ENCODE data around the gene FIGNL2. TPM values are rescaled to one million over a fixed set of nuclear protein-coding genes. Genes with fewer than 3 reads are reported as not detected.
"Not testable (repeated sequence)": the region's sequence is repeated elsewhere in the genome, so short reads cannot be mapped to it uniquely, and the experiment has no call there.

FIGNL2 gene
- total RNA-seq, 1 donor from 2014 or later, result 39.7 TPM

DNA sequence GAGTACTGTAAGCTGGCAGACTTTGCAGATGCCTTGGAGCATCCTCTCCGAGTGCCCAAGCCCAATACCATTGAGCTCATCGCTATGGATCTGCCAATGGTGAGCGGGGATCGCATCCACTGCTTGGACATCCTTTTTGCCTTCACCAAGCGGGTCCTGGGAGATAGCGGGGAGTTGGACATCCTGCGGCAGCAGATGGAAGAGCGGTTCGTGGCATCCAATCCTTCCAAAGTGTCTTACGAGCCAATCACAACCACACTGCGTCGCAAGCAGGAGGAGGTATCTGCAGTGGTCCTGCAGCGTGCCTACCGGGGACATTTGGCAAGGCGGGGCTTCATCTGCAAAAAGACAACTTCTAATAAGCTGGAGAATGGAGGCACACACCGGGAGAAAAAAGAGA is 41.6 kb downstream of the FIGNL2 start:
- no peaks in the 10 kb centered on the region for H3K27me3 Mint-ChIP-seq (ENCODE audit: low read depth)
- H3K9me3 Mint-ChIP-seq, result no peaks in the 10 kb centered on the region
- peaks cover 10% of the 10 kb centered on the region for H3K36me3 Mint-ChIP-seq (ENCODE audit: low read depth)

DNA sequence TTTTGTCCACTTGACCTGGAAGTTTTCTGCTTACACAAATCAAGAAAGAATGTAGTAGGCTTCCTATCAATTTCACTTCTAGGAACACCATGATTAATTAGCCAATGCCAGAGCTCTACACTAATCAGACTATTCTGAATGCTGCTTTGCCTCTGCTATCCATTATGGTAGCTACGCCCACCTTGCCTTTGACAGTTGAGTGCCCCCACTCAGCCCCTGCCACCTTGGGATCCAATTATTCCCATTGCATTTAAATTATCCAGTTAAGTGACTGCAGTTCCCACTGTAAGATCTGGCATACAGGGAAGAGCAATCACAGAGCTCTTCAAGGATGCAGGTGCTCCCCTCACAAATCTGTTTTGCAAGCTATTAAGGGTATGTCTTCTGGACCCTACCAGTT is 47.5 kb downstream of the FIGNL2 start:
- no peaks in the 10 kb centered on the region for H3K9me3 Mint-ChIP-seq
- TF ChIP-seq, protein P1, sequence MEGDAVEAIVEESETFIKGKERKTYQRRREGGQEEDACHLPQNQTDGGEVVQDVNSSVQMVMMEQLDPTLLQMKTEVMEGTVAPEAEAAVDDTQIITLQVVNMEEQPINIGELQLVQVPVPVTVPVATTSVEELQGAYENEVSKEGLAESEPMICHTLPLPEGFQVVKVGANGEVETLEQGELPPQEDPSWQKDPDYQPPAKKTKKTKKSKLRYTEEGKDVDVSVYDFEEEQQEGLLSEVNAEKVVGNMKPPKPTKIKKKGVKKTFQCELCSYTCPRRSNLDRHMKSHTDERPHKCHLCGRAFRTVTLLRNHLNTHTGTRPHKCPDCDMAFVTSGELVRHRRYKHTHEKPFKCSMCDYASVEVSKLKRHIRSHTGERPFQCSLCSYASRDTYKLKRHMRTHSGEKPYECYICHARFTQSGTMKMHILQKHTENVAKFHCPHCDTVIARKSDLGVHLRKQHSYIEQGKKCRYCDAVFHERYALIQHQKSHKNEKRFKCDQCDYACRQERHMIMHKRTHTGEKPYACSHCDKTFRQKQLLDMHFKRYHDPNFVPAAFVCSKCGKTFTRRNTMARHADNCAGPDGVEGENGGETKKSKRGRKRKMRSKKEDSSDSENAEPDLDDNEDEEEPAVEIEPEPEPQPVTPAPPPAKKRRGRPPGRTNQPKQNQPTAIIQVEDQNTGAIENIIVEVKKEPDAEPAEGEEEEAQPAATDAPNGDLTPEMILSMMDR (conservative IDR thresholded peaks at IDR 0.05), result no peak
- H3K4me1 Mint-ChIP-seq, result no peaks in the 10 kb centered on the region

More for the DNA sequence above, 41.6 kb downstream of the FIGNL2 start:
- TF ChIP-seq, protein P1 (conservative IDR thresholded peaks at IDR 0.05), result no peak
- peaks cover 5% of the 10 kb centered on the region for H3K4me1 Mint-ChIP-seq
- no peak overlapping the region for H3K4me3 Mint-ChIP-seq
- DNase-seq (ENCODE audit: low read depth, low spot score), result no peak
- no peak overlapping the region for H3K27ac Mint-ChIP-seq (ENCODE audit: unreplicated experiment)

DNA sequence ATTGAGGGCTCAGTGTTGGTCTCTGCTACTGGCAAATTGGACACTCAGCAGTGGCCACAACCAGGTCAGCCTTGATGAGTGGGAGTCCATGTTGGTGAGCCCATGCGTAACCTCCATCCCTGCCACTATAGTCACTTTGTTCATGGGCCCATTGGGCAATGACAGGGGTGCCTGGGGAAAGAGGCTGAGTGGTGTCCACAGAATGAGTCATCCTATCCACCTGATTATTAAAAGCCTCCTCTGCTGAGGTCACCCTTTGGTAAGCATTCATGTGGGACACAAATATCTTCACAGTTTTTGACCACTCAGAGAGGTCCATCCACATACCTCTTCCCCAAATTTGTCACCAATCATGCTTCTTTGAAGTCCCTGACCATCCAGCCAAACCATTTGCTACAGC is 50.0 kb downstream of the FIGNL2 start:
- peaks cover 17% of the 10 kb centered on the region for H3K36me3 Mint-ChIP-seq (ENCODE audit: low read depth)
- H3K4me1 Mint-ChIP-seq, result no peaks in the 10 kb centered on the region
- no peaks in the 10 kb centered on the region for H3K9me3 Mint-ChIP-seq
- DNase-seq (ENCODE audit: low read depth, low spot score), result no peak
- H3K27ac Mint-ChIP-seq (ENCODE audit: unreplicated experiment), result no peak overlapping the region
- TF ChIP-seq, protein P1 (conservative IDR thresholded peaks at IDR 0.05), result no peak
- no peak overlapping the region for H3K4me3 Mint-ChIP-seq
- no peaks in the 10 kb centered on the region for H3K27me3 Mint-ChIP-seq (ENCODE audit: low read depth)

More for the DNA sequence above, 47.5 kb downstream of the FIGNL2 start:
- DNase-seq (ENCODE audit: low read depth, low spot score), result no peak
- Mint-ChIP-seq H3K36me3 (ENCODE audit: low read depth) (peaks cover 10% of the 10 kb centered on the region), H3K4me3 (no peak overlapping the region), H3K27ac (ENCODE audit: unreplicated experiment) (no peak overlapping the region), H3K27me3 (ENCODE audit: low read depth) (no peaks in the 10 kb centered on the region)

DNA sequence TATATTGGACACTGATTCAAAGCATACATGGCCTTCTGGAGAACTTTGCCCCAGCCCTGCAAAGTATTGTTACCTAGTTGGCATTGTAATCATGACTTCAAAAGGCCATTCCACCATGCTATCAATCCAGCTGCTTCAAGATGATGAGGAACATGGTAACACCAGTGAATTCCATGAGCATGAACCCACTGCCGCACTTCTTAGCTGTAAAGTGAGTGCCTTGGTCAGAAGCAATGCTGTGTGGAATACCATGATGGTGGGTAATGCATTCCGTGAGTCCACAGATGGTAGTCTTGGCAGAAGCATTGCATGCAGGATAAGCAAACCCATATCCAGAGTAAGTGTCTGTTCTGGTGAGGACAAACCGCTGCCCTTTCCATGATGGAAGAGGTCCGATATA is 50.5 kb downstream of the FIGNL2 start:
- DNase-seq (ENCODE audit: low read depth, low spot score); H3K9me3 Mint-ChIP-seq; H3K4me3 Mint-ChIP-seq; H3K4me1 Mint-ChIP-seq; H3K27me3 Mint-ChIP-seq (ENCODE audit: low read depth); H3K27ac Mint-ChIP-seq (ENCODE audit: unreplicated experiment): not testable (repeated sequence)
- peaks cover 21% of the 10 kb centered on the region for H3K36me3 Mint-ChIP-seq (ENCODE audit: low read depth)

DNA sequence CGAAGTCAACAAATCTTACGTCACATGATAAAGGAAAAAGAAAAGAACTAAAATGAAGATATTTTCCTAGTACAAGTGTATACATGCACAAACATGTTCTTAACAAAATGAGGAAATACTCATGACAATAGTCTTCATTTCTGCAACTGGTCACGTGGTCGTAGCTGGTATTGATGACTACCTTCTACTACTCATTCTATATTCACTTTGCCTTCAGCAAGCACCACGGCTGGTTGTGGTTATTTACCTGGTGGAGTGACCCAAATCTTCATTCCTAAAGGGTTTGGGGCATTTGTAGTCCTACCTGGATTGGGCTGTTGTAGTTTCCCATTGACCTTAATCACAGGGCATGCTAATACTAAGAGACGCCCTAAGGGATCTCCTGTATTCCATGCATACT is 51.2 kb downstream of the FIGNL2 start:
- Mint-ChIP-seq H3K4me1 (no peaks in the 10 kb centered on the region), H3K27me3 (ENCODE audit: low read depth) (no peaks in the 10 kb centered on the region), H3K9me3 (no peaks in the 10 kb centered on the region), H3K27ac (ENCODE audit: unreplicated experiment) (no peak overlapping the region), H3K4me3 (no peak overlapping the region), H3K36me3 (ENCODE audit: low read depth) (peaks cover 24% of the 10 kb centered on the region)
- DNase-seq (ENCODE audit: low read depth, low spot score), result no peak
- TF ChIP-seq, protein P1 (conservative IDR thresholded peaks at IDR 0.05), result no peak

DNA sequence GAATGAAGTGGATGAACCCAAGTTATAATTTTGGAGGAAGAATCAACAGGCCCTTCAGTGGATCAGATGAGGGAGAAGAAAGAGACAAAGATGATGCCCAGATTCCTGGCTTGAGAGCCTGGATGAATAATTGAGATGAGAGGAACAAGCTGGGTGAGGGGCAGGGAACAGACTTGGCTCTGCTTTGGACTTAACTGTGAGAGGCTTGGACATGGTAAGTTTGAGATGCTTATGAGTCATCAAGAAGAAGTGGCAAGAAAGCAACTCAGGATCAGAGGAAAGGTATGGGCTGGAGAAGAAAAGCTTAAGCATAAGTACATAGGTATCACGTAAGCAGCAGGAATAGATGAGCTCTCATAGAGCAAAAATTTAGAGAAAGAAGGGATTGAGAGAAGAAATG is 55.3 kb downstream of the FIGNL2 start:
- Mint-ChIP-seq H3K36me3 (ENCODE audit: low read depth) (peaks cover 32% of the 10 kb centered on the region), H3K27ac (ENCODE audit: unreplicated experiment) (no peak overlapping the region), H3K4me3 (no peak overlapping the region), H3K4me1 (no peaks in the 10 kb centered on the region), H3K27me3 (ENCODE audit: low read depth) (no peaks in the 10 kb centered on the region), H3K9me3 (no peaks in the 10 kb centered on the region)
- TF ChIP-seq, protein P1 (conservative IDR thresholded peaks at IDR 0.05), result no peak
- DNase-seq (ENCODE audit: low read depth, low spot score), result no peak

All from neural crest cell (in vitro differentiated cells).